Adipocyte (in vitro differentiated cells): Measurements from ENCODE around the gene WDR47.

Source experiments
- DNase-seq: peaks from one replicate; pipeline ENCODE4 v3.0.0-alpha.2; 2015; ENCODE audit warnings: low read depth
- H3K27me3 ChIP-seq: replicated peaks from 2 replicates; pipeline ENCODE4 v1.7.0; 2013; ENCODE audit warnings: mild to moderate bottlenecking, low read length, moderate library complexity; ENCODE audit not compliant: control insufficient read depth, insufficient read depth
- H3K36me3 ChIP-seq: 2 replicates; pipeline ENCODE4 v1.7.0; 2013; ENCODE audit warnings: low read length, mild to moderate bottlenecking, moderate library complexity; ENCODE audit not compliant: control insufficient read depth, insufficient read depth, severe bottlenecking
- H3K4me1 ChIP-seq: 2 replicates; pipeline ENCODE4 v1.7.0; 2013; ENCODE audit warnings: mild to moderate bottlenecking, low read length, moderate library complexity; ENCODE audit not compliant: control insufficient read depth, insufficient read depth
- H3K4me3 ChIP-seq: 2 replicates; pipeline ENCODE4 v1.7.0; 2013; ENCODE audit warnings: mild to moderate bottlenecking, low read length, moderate library complexity
- H3K9ac ChIP-seq: 2 replicates; pipeline ENCODE4 v1.7.0; 2013; ENCODE audit warnings: mild to moderate bottlenecking, low read length, moderate library complexity
- H3K9me3 ChIP-seq: 2 replicates; pipeline ENCODE4 v1.7.0; 2013; ENCODE audit warnings: mild to moderate bottlenecking, low read length, moderate library complexity; ENCODE audit not compliant: control insufficient read depth

WDR47 gene

DNA sequence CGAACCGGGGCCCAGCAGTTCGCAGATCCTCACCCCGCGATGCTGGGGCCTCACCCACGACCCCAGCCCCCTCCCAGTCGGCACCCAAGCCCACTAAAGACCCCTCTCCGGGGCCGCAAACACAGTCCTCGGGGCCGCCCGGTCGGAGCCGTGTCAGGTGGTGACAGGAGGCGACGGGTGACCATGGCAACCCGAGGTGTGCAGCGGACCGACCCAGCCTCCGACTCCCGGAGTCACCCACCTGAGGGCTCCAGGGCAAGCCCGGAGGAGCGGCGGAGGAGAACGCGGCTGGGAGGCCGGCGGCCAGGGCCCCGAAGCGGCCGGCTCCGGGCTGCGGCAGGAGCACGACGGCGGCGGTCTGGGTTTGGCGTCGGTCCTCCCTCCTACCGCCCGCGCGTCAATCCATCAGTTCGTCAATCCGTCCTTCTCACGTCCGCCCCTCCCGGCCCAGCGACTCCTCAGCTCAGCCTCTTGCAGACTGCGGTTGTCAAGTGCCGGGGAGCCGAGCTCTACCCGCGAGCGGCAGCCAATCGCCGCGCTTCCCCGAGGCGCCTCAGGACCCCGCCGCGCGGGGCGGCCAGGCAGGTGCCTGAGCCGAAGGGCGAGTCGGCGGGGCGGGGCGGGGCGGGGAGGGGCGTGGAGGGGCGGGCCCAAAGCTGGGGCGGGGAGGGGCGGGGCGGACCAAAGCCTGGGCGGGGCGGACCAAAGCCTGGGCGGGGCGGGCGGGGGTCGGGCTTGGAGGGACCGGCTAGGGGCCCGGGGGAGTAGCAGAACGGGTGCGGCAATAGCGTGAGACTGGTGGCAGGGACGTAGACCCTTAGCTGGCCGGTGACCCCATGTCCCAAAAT lies at the start of gene WDR47:
TSS of gene WDR47 (minus strand) at position 482 of the 848 bp plus-strand sequence. CDS start 18,590 bp downstream, outside the sequence.
- DNase-seq = peak; percentile 97
- no peaks in the 10 kb centered on the region for H3K9me3 ChIP-seq
- H3K27me3 ChIP-seq = no peaks in the 10 kb centered on the region

DNA sequence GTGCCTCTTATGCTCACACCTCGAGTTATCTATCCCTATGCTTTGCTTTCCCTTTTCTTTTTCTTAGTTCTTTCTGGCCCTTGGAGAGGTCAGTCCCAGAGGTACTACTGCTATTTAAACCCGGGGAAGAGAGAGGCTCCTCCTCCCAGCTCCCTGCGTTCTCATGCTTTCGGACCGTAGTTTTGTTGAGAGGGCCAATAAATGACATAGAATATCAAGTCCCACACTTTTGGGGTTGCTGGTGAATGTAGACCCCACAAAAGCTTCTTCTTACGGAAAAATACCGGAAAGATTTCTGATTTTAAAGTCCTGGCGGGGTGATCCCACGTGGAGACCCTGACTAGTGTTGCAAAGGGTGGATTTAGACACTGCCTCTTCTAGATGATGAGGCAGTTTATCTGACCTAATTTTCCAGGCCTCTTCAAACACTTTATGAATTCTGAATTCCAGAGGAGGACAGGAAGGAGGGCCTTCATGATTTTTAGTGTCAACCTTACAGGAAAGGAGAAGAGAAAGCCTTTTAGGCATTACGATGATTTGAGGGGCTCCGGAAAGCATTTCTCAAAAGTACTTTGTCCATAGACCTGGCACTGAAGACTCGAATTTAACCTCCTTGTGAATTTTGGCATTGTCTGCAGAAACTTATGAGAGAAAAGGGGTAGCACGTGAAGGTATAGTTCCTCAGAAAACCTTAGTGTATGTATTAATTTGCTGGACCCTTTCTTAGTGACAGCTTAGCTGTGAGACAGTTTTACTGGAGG lies 49.4 kb upstream of the WDR47 start:
- H3K9ac ChIP-seq = peak overlapping the region; percentile 91
- peaks cover 28% of the 10 kb centered on the region for H3K36me3 ChIP-seq
- DNase-seq = peak; percentile 80
- H3K9me3 ChIP-seq = no peaks in the 10 kb centered on the region
- H3K27me3 ChIP-seq = no peaks in the 10 kb centered on the region
- H3K4me3 ChIP-seq = peak overlapping the region; percentile 91
- H3K4me1 ChIP-seq = peaks cover 28% of the 10 kb centered on the region

More for the DNA sequence above, at the start of gene WDR47:
- H3K4me3 ChIP-seq = peak within 1 kb of the TSS; percentile 93
- no peaks in the 10 kb centered on the region for H3K36me3 ChIP-seq
- H3K4me1 ChIP-seq = peaks cover 9% of the 10 kb centered on the region
- peak within 1 kb of the TSS; percentile 87 for H3K9ac ChIP-seq

DNA sequence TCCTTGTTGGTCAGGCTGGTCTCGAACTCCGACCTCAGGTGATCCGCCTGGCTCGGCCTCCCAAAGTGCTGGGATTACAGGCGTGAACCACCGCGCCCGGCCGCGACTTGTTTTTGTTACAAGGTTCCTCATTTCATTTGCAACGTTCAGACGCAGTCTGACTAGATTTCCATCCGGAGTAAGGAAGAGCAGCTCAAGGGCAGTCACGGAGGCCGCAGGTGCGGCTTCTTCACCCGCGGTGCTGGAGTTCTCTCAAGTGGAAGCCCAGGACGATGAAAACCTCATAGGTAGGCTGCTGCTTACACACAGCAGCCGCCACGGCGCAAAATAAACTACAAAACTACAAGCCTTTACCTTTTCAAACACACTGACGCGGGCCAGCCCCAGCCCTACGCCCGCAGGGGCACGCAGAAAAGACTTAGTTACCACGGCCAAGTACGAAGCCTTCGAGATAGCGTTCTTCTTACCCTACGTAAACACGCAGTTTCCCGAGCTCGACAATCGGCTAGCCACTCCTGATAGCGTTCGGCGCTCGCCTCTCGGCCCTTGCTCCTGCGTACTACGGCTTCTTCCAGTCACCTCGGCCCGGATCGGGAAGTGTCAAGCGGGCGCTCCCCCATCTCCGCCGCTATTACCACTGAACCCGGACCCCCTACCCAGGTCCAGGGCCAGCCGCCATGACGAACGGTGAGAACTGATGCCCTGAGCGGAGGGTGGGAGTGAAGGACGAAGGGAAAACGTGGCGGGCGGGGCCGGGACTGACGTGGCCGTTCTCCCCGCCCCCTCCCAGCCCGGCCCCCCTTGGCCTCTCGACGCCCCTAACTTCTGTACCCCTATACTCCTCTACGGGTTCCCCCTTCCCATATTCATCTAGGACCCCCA lies 48.5 kb upstream of the WDR47 start, which contains the start of gene TMEM167B:
TSS of gene TMEM167B (plus strand) at position 569 of the 882 bp plus-strand sequence. CDS start at position 678, 109 bp downstream.
- Histone ChIP-seq H3K4me3 (peak within 1 kb of the TSS; percentile 91), H3K9me3 (no peaks in the 10 kb centered on the region)
- DNase-seq = peak; percentile 98

DNA sequence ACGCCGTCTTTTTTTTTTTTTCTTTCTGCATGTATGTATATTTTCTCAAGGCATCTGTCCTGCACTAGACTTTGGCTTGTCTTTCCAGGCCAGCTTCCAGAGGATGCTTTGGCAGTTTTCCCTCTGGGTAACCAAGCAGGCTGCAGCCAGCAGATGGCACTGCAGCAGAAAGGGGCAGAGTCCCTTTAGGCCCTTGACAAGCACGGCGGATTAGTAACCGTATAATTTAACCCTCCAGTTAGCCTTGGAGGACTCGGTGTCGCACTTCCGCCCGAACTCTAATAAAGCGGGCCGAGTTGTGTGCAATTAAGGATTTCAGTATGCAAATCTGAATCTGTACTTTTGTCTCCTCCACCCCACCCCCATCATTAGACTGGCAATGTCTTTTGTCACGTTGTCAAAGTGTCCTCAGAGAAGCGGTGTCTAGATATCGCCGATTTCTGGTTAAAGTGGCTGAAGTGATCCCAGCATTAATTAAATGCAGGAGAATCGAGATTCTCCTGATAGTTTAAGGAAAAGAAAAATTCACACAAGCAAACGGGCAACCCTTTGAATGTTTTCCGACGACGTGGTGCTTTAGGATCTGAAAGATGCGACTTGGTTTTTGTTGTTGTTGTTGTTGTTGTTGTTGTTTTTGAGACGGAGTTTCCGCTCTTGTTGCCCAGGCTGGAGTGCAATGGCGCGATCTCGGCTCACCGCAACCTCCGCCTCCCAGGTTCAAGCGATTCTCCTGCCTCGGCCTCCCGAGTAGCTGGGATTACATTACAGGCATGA lies 47.5 kb upstream of the WDR47 start:
- no peaks in the 10 kb centered on the region for H3K9me3 ChIP-seq
- DNase-seq = peak; percentile 52
- H3K4me1 ChIP-seq = peaks cover 25% of the 10 kb centered on the region
- no peaks in the 10 kb centered on the region for H3K27me3 ChIP-seq
- peaks cover 11% of the 10 kb centered on the region for H3K36me3 ChIP-seq
- H3K4me3 ChIP-seq = peak overlapping the region; percentile 91
- H3K9ac ChIP-seq = peak overlapping the region; percentile 91

More for the DNA sequence above, 48.5 kb upstream of the WDR47 start, which contains the start of gene TMEM167B:
- H3K36me3 ChIP-seq = peaks cover 21% of the 10 kb centered on the region
- peak within 1 kb of the TSS; percentile 91 for H3K9ac ChIP-seq
- peaks cover 28% of the 10 kb centered on the region for H3K4me1 ChIP-seq
- no peaks in the 10 kb centered on the region for H3K27me3 ChIP-seq

DNA sequence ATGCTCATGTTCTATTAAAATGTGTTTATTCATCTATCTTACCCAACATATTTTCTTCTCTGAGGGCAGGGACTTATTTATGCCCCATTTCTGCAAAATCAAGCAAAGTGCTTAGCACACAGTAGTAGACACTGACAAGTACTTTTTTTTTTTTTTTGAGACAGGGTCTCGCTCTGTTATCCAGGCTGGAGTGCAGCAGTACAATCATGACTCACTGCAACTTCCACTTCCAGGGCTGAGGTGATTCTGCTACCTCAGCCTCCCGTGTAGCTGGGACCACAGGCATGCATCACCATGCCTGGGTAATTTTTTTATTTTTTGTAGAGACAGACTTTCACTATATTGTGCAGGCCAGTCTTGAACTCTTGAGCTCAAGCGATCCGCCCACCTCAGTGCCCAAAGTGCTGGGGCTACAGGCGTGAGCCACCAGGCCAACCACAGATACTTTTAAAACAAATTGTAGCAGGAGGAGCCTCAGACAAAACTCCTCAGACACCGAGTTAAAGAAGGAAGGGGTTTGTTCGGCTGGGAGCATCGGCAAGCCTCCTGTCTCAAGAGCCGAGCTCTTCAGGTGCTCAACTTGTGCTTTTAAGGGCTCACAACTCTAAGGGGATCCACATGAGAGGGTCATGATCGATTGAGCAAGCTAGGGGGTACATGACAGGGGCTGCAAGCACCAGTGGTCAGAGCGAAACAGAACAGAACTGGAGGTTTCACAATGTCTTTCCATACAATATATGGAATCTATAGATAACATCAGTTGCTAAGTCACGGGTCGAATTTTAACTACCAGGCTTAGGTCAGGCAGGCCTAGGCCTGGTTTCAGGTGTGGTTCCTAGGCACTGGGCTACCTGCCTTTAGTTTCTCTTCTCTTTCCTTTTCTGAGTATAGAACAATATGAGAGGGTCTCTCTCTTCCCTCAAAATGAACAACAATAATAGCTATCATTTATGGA lies 42.9 kb upstream of the WDR47 start:
- Histone ChIP-seq H3K27me3 (no peaks in the 10 kb centered on the region), H3K9ac (no peak overlapping the region), H3K4me3 (no peak overlapping the region), H3K9me3 (no peaks in the 10 kb centered on the region), H3K4me1 (peaks cover 10% of the 10 kb centered on the region), H3K36me3 (no peaks in the 10 kb centered on the region)
- DNase-seq = no peak

DNA sequence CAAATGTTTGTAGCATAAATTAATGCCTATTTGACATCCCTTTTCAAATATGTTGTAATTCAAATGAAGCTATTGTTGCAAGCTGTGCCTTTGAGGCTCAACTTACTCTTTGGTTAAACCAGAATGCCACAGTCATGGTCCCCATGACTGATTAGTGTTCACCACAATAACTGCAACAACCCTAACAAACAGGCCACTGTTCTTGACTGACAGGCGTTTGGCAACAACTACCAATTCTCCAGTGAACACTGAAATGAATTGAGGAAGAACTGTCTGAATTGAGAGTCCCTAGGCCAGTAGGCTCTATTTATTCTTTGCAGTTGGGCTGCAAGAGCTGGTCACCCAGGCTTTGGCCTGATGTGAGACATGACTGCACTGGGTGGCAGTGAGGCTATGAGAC lies 42.0 kb upstream of the WDR47 start:
- Histone ChIP-seq H3K9ac (no peak overlapping the region), H3K27me3 (no peaks in the 10 kb centered on the region), H3K4me3 (no peak overlapping the region), H3K4me1 (peaks cover 12% of the 10 kb centered on the region), H3K36me3 (no peaks in the 10 kb centered on the region), H3K9me3 (no peaks in the 10 kb centered on the region)
- DNase-seq = no peak

DNA sequence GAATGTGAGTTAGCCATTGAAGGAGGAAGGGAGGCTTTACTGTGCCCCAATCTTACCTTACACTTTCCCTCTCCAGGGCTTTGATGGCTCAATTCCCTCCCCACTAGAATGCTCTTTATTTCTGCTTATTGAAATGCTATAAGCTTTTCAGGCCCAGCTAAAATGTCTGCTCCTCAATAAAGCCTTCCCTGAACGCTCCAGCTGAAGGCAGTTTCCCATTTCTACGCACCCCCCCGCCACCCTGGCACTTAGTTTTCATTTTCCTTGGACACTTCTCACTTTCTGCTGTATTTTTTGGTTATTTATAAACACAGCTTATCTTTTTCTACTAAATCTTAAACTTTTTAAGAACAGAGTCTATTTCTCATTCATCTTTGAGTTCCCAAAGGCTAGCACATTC lies 41.6 kb upstream of the WDR47 start:
- Histone ChIP-seq H3K4me3 (no peak overlapping the region), H3K36me3 (no peaks in the 10 kb centered on the region), H3K9me3 (no peaks in the 10 kb centered on the region), H3K27me3 (no peaks in the 10 kb centered on the region), H3K4me1 (peaks cover 12% of the 10 kb centered on the region), H3K9ac (no peak overlapping the region)
- no peak for DNase-seq

DNA sequence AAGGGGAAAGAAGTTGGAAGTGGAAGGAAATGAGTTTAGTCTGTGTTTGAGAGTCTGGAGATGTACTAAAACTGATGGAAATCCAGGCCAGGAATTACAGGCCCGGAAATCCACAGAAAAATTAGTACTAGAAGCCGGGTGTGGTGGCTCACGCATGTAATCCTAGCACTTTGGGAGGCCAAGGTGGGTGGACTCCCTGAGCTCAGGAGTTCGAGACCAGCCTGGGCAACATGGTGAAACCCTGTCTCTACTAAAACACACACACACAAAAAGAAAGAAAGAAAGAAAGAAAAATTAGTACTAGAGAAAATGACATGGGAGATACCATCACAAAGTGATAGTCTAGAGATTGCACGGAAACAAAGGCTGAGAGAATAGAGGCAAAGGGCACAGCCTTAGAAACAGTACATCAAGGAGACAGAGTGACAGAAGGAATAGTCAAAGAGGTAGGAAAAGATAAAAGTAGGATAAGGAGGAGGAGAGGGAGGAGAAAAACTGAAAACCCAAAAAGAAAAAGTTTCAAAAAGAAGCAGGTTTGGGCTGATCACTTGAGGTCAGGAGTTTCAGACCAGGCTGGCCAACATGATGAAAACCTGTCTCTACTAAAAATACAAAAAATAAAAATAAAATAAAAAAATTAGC lies 38.7 kb upstream of the WDR47 start:
- H3K4me3 ChIP-seq = peak overlapping the region; percentile 67
- no peaks in the 10 kb centered on the region for H3K27me3 ChIP-seq
- no peaks in the 10 kb centered on the region for H3K36me3 ChIP-seq
- peaks cover 20% of the 10 kb centered on the region for H3K4me1 ChIP-seq
- H3K9ac ChIP-seq = peak overlapping the region; percentile 88
- no peaks in the 10 kb centered on the region for H3K9me3 ChIP-seq
- no peak for DNase-seq

DNA sequence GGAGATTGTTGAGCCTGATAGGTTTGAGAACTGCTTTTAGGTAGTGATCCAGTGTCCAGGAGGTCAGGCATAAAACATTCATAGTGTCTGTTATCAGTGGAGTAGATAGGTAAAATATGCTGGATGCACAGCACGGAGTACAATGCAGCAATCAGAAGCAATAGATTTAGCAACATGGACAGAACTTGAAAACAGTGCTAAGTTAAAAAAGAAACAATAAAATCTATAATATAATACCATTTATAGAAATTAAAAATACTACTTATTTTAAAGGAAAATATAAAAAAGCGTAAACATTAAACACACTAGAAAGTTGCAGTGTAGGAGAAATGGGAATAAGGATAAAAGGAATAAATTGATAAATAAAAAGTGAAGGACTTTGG lies 37.3 kb upstream of the WDR47 start:
- Histone ChIP-seq H3K9ac (peak overlapping the region; percentile 88), H3K9me3 (no peaks in the 10 kb centered on the region), H3K4me1 (peaks cover 27% of the 10 kb centered on the region), H3K4me3 (peak overlapping the region; percentile 67), H3K36me3 (no peaks in the 10 kb centered on the region), H3K27me3 (no peaks in the 10 kb centered on the region)
- no peak for DNase-seq
